Measurements from ENCODE around the gene ARID1B.

The ARID1B gene

DNA sequence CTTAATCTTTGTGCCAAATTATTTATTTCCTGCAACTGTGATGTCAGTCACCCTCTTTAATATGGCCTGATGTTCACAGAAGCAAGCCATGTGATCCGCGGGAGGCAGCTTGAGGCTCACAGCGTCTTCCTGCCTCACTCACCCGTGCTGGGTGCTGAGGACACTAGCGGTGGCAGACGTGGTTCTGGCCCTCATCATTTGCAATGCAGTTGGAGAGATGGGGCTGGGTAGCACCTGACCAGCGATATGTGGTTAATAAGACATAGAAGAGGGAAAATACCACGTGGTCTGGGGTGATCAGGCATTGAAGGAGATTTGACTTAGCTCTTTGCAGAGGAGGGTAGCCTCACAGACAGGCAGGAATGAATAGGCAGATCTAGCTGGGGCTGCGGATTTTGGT lies 281.4 kb downstream of the ARID1B start:
- no peak overlapping the region for H3K4me3 ChIP-seq (ENCODE audit: control insufficient read depth, low read depth, low read length)
- DNase-seq (ENCODE audit: low read depth): no peak
- TF ChIP-seq, protein P1, sequence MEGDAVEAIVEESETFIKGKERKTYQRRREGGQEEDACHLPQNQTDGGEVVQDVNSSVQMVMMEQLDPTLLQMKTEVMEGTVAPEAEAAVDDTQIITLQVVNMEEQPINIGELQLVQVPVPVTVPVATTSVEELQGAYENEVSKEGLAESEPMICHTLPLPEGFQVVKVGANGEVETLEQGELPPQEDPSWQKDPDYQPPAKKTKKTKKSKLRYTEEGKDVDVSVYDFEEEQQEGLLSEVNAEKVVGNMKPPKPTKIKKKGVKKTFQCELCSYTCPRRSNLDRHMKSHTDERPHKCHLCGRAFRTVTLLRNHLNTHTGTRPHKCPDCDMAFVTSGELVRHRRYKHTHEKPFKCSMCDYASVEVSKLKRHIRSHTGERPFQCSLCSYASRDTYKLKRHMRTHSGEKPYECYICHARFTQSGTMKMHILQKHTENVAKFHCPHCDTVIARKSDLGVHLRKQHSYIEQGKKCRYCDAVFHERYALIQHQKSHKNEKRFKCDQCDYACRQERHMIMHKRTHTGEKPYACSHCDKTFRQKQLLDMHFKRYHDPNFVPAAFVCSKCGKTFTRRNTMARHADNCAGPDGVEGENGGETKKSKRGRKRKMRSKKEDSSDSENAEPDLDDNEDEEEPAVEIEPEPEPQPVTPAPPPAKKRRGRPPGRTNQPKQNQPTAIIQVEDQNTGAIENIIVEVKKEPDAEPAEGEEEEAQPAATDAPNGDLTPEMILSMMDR (IDR thresholded peaks at IDR 0.05; ENCODE audit: control insufficient read depth, insufficient read depth, low read depth, low read length, missing control alignments): no peak

- TF ChIP-seq, protein P1 (IDR thresholded peaks at IDR 0.05; ENCODE audit: control insufficient read depth, insufficient read depth, low read depth, low read length, missing control alignments): no peak
- H3K4me3 ChIP-seq (ENCODE audit: control insufficient read depth, low read depth, low read length): no peak overlapping the region
- DNase-seq (ENCODE audit: low read depth): no peak
Observed at GRCh38 chr6:157059781-157060180, 282.6 kb downstream of the ARID1B start.

GRCh38 chr6:157060440-157060952 lies 283.3 kb downstream of the ARID1B start:
- no peak for DNase-seq (ENCODE audit: low read depth)
- no peak overlapping the region for H3K4me3 ChIP-seq (ENCODE audit: control insufficient read depth, low read depth, low read length)
- TF ChIP-seq, protein P1 (IDR thresholded peaks at IDR 0.05; ENCODE audit: control insufficient read depth, insufficient read depth, low read depth, low read length, missing control alignments): no peak

DNA sequence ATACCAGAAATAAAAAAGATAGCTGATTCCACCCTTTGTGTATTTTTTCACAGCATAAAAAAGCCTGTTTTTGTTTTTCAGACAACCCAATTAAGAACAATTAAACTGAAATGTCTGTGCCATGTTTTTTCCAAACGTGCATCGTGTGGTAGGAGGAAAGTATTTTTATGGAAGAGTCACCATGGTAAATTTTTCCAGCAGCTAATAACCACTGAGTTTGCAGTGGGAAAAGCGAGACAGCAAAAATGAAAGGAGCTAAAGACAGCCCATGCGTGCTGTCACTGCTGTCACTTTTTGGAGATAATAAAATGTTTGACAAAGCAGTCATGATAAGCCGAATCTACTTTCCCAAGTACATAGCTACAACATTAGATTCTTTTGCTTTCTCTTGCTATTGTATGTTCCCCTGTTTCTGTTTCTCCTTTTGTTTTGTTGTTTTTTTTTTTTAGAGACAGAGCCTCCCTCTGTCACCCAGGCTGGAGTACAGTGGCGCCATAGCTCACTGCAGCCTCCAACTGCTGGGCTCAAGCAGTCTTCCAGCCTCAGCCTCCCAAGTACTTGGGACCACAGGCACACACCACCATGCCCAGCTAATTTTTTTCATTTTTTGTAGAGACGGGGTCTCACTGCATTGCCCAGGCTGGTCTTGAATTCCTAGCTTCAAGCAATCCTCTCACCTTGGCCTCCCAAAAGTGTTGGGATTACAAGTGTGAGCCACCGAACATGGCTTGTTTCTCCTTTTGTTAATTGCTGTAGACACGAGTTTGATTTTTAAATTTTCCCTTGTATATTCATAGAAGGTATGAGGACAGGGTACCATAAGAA lies 284.8 kb downstream of the ARID1B start:
- H3K4me3 ChIP-seq (ENCODE audit: control insufficient read depth, low read depth, low read length): no peak overlapping the region
- TF ChIP-seq, protein P1 (IDR thresholded peaks at IDR 0.05; ENCODE audit: control insufficient read depth, insufficient read depth, low read depth, low read length, missing control alignments): no peak
- no peak for DNase-seq (ENCODE audit: low read depth)

DNA sequence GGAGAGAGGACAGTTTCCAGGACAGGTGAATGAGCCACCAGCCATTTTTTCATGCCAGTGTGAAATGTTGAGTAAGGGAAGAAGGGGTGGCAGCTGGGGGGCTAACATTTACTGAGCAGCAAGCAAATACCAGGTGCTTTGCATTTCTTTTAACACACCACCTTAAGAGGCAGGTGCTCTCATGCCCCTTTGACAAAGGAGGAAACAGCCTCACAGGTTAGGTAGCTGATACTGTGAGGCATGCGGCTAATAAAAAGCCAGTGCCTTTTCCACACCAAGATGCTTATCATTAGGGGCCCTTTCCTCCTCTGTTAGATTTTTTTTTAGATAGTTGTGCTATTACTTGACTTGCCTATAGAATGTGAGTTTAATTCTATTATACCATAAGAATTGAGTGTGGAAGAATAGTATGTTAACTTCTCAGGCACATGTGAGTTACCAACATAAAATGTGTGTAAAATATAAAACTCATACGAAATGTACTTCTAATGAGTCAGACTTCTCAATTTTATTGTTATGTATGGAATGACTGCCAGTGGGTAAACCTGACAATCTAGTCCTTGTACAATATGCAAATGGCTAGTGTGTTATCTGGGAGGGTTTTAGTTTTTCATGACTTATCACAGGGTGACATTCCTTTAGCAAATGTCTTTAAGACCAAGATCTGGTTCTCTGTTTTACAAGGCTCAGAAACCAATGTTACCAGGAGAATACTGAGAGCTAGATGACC lies 286.2 kb downstream of the ARID1B start:
- no peak for DNase-seq (ENCODE audit: low read depth)
- no peak overlapping the region for H3K4me3 ChIP-seq (ENCODE audit: control insufficient read depth, low read depth, low read length)
- TF ChIP-seq, protein P1 (IDR thresholded peaks at IDR 0.05; ENCODE audit: control insufficient read depth, insufficient read depth, low read depth, low read length, missing control alignments): no peak

GRCh38 chr6:157063923-157064322 lies 286.7 kb downstream of the ARID1B start:
- no peak for DNase-seq (ENCODE audit: low read depth)
- no peak overlapping the region for H3K4me3 ChIP-seq (ENCODE audit: control insufficient read depth, low read depth, low read length)
- TF ChIP-seq, protein P1 (IDR thresholded peaks at IDR 0.05; ENCODE audit: control insufficient read depth, insufficient read depth, low read depth, low read length, missing control alignments): no peak
